Psoas muscle (tissue), 8 donors: ENCODE results near the gene OR5B21. TPM values are rescaled to one million over a fixed set of nuclear protein-coding genes. Genes with fewer than 3 reads are reported as not detected.

Experiments
- ATAC-seq, 4 donors: fragments of 200-7000 bp; cut with Tn5 transposase; one replicate each; pipeline ENCODE4 v1.9.1; 2020; ENCODE audit warnings: moderate library complexity in 3 of 4, mild to moderate bottlenecking in 2 of 4
- DNase-seq, 2 donors: peaks; one replicate each; pipeline ENCODE4 v3.0.0-alpha.2; 2020
- H3K27ac ChIP-seq: fragments of 200-600 bp; one replicate; pipeline ENCODE4 v1.8.0; 2022
- H3K27me3 ChIP-seq, 3 donors: fragments of 200-600 bp in 1 of 3; one replicate each; pipeline versions ENCODE4 v1.6.1 to v1.8.0; 2013 to 2022; ENCODE audit warnings: low read length in 2 of 3, mild to moderate bottlenecking in 2 of 3, moderate library complexity in 1 of 3; ENCODE audit not compliant: insufficient read depth in 3 of 3
- H3K36me3 ChIP-seq, 2 donors: fragments of 200-600 bp in 1 of 2; one replicate each; pipeline versions ENCODE4 v1.6.1 to v1.8.0; 2013 to 2022; ENCODE audit warnings: low read depth in 1 of 2, mild to moderate bottlenecking in 1 of 2, moderate library complexity in 1 of 2; ENCODE audit not compliant: insufficient read depth in 1 of 2
- H3K4me1 ChIP-seq: fragments of 200-600 bp; one replicate; pipeline ENCODE4 v1.8.0; 2022
- H3K4me3 ChIP-seq: fragments of 200-600 bp; one replicate; pipeline ENCODE4 v1.8.0; 2022; ENCODE audit warnings: mild to moderate bottlenecking
- H3K9me3 ChIP-seq: fragments of 200-600 bp; one replicate; pipeline ENCODE4 v1.8.0; 2022
- CTCF ChIP-seq: fragments of 200-600 bp; IDR thresholded peaks from one replicate; pipeline ENCODE4 v1.8.0; 2022; ENCODE audit warnings: antibody characterized with exemption
- WGBS, 3 donors: extraction: QIAGEN DNeasy Blood & Tissue Kit; methylation state at CpG; one replicate each; pipeline versions ENCODE4 v1.1.6 to v1.1.7; 2013; 5-methylcytosine and 5-hydroxymethylcytosine counted together
- intact Hi-C, 2 donors: fragments of 100-400 bp; cut with DNase I; formaldehyde crosslinking; loops; one replicate each; pipeline versions ENCODE4 v1.11.0 to v1.14.2; 2022
- polyA plus RNA-seq, 3 donors: library from polyadenylated mRNA; stranded (reverse); fragments of 200-250 nt; gene quantifications; one replicate each; pipeline ENCODE4 v1.2.3, GENCODE V29; 2013
- total RNA-seq, 4 donors: library from RNA; stranded (reverse); fragmentation: NEBNext Ultra II Directional in 2 of 4; extraction: Animal tissue kit (Norgen Biotek cat#: 25700) in 2 of 4; gene quantifications; one replicate each; pipeline versions ENCODE4 v1.2.1 to v1.2.4, GENCODE V29; 2021 to 2023
- donor health status: healthy with polysubstance abuse.
- donor health status: DM: no; HTN: no; CAD: no; lungs with moderate emphysema.
- donor health status: Bipolar disorder and iron deficiency.
- donor health status: healthy.
- donor health status: DM: yes; HTN: yes; CAD: no.
- donor health status: DM: no; HTN: no; CAD: no.
- donor health status: DM: no; HTN: no; CAD: no.
- donor health status: DM: yes; HTN: yes; CAD: no.

The OR5B21 gene
- total and polyA plus RNA-seq, 7 donors = not detected

GRCh38 chr11:58490827-58491226 is 17.1 kb downstream of the OR5B21 start:
- TF ChIP-seq CTCF = no peak
- WGBS, 3 donors = 58 to 84% (median 64%) methylated on average over 2 of the region's 2 CpGs
- no peak for DNase-seq
- Histone ChIP-seq H3K27ac (no peak overlapping the region), H3K36me3 (no peaks in the 10 kb centered on the region), H3K27me3 (no peaks in the 10 kb centered on the region), H3K4me3 (no peak overlapping the region), H3K4me1 (peaks cover 13% of the 10 kb centered on the region), H3K9me3 (no peaks in the 10 kb centered on the region)
- no peak for ATAC-seq
- intact Hi-C loops = no loop called here

DNA sequence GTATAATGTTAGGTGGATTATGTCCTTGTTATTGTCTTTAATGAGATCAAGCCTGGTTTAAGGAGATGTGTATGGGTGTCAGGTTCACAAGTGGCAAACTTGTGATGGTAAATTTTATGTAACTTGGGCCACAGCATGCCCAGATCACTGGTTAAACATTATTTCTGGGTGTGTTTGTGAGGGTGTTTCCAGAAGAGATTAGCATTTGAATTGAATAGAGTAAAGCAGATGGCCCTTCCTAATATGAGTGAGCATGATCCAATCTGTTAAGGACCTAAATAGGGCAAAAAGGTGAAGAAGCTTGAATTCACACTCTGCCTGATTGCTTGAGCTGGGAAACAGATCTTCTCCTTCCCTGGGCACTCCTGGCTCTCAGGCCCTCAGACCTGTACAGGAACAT is 20.7 kb downstream of the OR5B21 start:
- intact Hi-C loops = no loop called here
- Histone ChIP-seq H3K4me3 (no peak overlapping the region), H3K27me3 (peaks cover 0 to 2% (median 2%) of the 10 kb centered on the region in 3 donors), H3K36me3 (no peaks in the 10 kb centered on the region), H3K9me3 (no peaks in the 10 kb centered on the region), H3K4me1 (no peaks in the 10 kb centered on the region), H3K27ac (no peak overlapping the region)
- DNase-seq (no peak), ATAC-seq (no peak)
- no peak for TF ChIP-seq CTCF

GRCh38 chr11:58485961-58486360 is 21.9 kb downstream of the OR5B21 start:
- H3K27me3 ChIP-seq = peaks cover 0 to 2% (median 2%) of the 10 kb centered on the region in 3 donors
- H3K4me1 ChIP-seq = no peaks in the 10 kb centered on the region
- no peak for TF ChIP-seq CTCF
- 83 to 92% (median 83%) methylated on average over 1 of the region's 1 CpG for WGBS, 3 donors
- no peaks in the 10 kb centered on the region for H3K9me3 ChIP-seq
- H3K4me3 ChIP-seq = no peak overlapping the region
- ATAC-seq (no peak), DNase-seq (no peak)
- no peaks in the 10 kb centered on the region for H3K36me3 ChIP-seq
- intact Hi-C loops = no loop called here
- H3K27ac ChIP-seq = no peak overlapping the region

- TF ChIP-seq CTCF = no peak
- intact Hi-C loops = no loop called here
- Histone ChIP-seq H3K4me3 (no peak overlapping the region), H3K27me3 (no peaks in the 10 kb centered on the region), H3K4me1 (no peaks in the 10 kb centered on the region), H3K27ac (no peak overlapping the region), H3K9me3 (peaks cover 14% of the 10 kb centered on the region), H3K36me3 (no peaks in the 10 kb centered on the region)
- DNase-seq = no peak
- no peak for ATAC-seq
Observed at GRCh38 chr11:58471892-58472291, 36.0 kb downstream of the OR5B21 start.

GRCh38 chr11:58466293-58466692 is 41.6 kb downstream of the OR5B21 start:
- no peak for TF ChIP-seq CTCF
- intact Hi-C loops = no loop called here
- H3K27me3 ChIP-seq = peaks cover 0 to 2% (median 0%) of the 10 kb centered on the region in 3 donors
- WGBS, 3 donors = 74 to 84% (median 81%) methylated on average over 1 of the region's 1 CpG
- no peak for DNase-seq
- H3K4me1 ChIP-seq = no peaks in the 10 kb centered on the region
- no peaks in the 10 kb centered on the region for H3K9me3 ChIP-seq
- H3K36me3 ChIP-seq = no peaks in the 10 kb centered on the region
- no peak overlapping the region for H3K4me3 ChIP-seq
- no peak for ATAC-seq
- no peak overlapping the region for H3K27ac ChIP-seq
